Astrocyte (in vitro differentiated cells and primary cell): ENCODE data around the gene IGF1R. TPM values are rescaled to one million over a fixed set of nuclear protein-coding genes. Genes with fewer than 3 reads are reported as not detected.
A peak's percentile ranks its signal among the peaks of the same experiment; 100 is the strongest.

ENCODE experiments used
- DNase-seq: peaks from one replicate; pipeline ENCODE4 v3.0.0-alpha.2; 2010; ENCODE audit warnings: low read depth
- FAIRE-seq: peaks from 2 replicates; lab custom pipeline; 2011; peaks lifted over from hg19 to GRCh38; lab: Jason Lieb, UNC
- H2AFZ ChIP-seq: 2 replicates; pipeline ENCODE4 v1.6.0; 2012; ENCODE audit warnings: low read depth, low read length, inconsistent platforms
- H3K27ac ChIP-seq: 2 replicates; pipeline ENCODE4 v1.5.1; 2011; ENCODE audit warnings: low read depth, low read length, inconsistent platforms
- H3K27me3 ChIP-seq: 2 replicates; pipeline ENCODE4 v1.6.0; 2011; ENCODE audit warnings: low read length, inconsistent platforms; ENCODE audit not compliant: insufficient read depth
- H3K36me3 ChIP-seq: 2 replicates; pipeline ENCODE4 v1.5.1; 2011; ENCODE audit warnings: low read length, inconsistent platforms; ENCODE audit not compliant: insufficient read depth
- H3K4me1 ChIP-seq: 2 replicates; pipeline ENCODE4 v1.5.1; 2011; ENCODE audit warnings: low read length, inconsistent platforms; ENCODE audit not compliant: insufficient read depth
- H3K4me2 ChIP-seq: 2 replicates; pipeline ENCODE4 v1.6.0; 2012; ENCODE audit warnings: low read length, inconsistent platforms
- H3K4me3 ChIP-seq: 2 replicates; pipeline ENCODE4 v1.5.1; 2011; ENCODE audit warnings: low read depth, mild to moderate bottlenecking, low read length, inconsistent platforms; ENCODE audit not compliant: insufficient read depth
- H3K79me2 ChIP-seq: 2 replicates; pipeline ENCODE4 v1.6.0; 2012; ENCODE audit warnings: mild to moderate bottlenecking, low read length, inconsistent platforms; ENCODE audit not compliant: insufficient read depth
- H3K9ac ChIP-seq: 2 replicates; pipeline ENCODE4 v1.6.0; 2012; ENCODE audit warnings: mild to moderate bottlenecking, low read length, inconsistent platforms
- H3K9me3 ChIP-seq: 2 replicates; pipeline ENCODE4 v1.5.1; 2012; ENCODE audit warnings: low read depth, mild to moderate bottlenecking, low read length, inconsistent platforms; ENCODE audit not compliant: insufficient read depth
- H4K20me1 ChIP-seq: 2 replicates; pipeline ENCODE4 v1.6.0; 2012; ENCODE audit warnings: low read length, inconsistent platforms; ENCODE audit not compliant: insufficient read depth
- H3K27ac Mint-ChIP-seq: one replicate; pipeline ENCODE4 v1.8.0; 2021; ENCODE audit warnings: mild to moderate bottlenecking, mixed read lengths; ENCODE audit not compliant: unreplicated experiment
- H3K27me3 Mint-ChIP-seq: one replicate; pipeline ENCODE4 v1.8.0; 2021; ENCODE audit warnings: low read depth, mixed read lengths; ENCODE audit not compliant: unreplicated experiment
- H3K36me3 Mint-ChIP-seq: one replicate; pipeline ENCODE4 v1.8.0; 2021; ENCODE audit warnings: low read depth, mixed read lengths; ENCODE audit not compliant: unreplicated experiment
- H3K4me1 Mint-ChIP-seq: one replicate; pipeline ENCODE4 v1.8.0; 2021; ENCODE audit warnings: low read depth, mixed read lengths; ENCODE audit not compliant: unreplicated experiment
- H3K4me3 Mint-ChIP-seq: one replicate; pipeline ENCODE4 v1.8.0; 2021; ENCODE audit warnings: mild to moderate bottlenecking, moderate library complexity, mixed read lengths; ENCODE audit not compliant: unreplicated experiment
- H3K9me3 Mint-ChIP-seq: one replicate; pipeline ENCODE4 v1.8.0; 2021; ENCODE audit warnings: mild to moderate bottlenecking, mixed read lengths; ENCODE audit not compliant: unreplicated experiment
- EZH2 ChIP-seq: IDR thresholded peaks from 2 replicates; pipeline ENCODE4 v1.6.1; 2012; ENCODE audit warnings: mild to moderate bottlenecking, low read length, inconsistent platforms; ENCODE audit not compliant: insufficient read depth
- total RNA-seq: library from RNA; stranded (reverse); gene quantifications from 2 replicates; pipeline ENCODE4 v1.2.1, GENCODE V29; 2021
- TF ChIP-seq, protein P1 (sequence below): IDR thresholded peaks from 2 replicates; pipeline ENCODE4 v1.5.1; 2011; ENCODE audit warnings: low read depth, mild to moderate bottlenecking, inconsistent platforms, low read length, moderate library complexity; ENCODE audit not compliant: insufficient read depth

IGF1R gene
- total RNA-seq, 1 donor from 2014 or later, result 270 TPM

DNA sequence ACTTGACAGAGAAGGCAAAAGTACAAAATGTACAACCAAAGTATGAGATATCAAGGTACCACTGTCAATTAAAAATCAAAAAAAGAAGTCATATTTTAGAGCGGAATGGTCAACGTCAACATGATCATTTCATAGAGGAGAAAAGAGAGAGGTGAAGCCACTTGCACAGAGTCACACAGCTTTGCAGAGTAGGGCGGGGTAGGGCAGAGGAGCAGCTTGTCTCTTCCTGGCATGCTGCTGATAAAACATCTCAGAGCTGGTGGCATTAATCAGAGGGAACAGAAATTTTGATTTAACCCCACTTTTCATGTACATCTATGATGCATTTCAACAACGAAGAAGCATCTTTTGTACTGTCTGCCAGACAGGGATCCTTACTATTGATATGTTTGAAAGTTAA lies 5.2 kb upstream of the IGF1R start:
- TF ChIP-seq EZH2, result no peak
- TF ChIP-seq, protein P1, sequence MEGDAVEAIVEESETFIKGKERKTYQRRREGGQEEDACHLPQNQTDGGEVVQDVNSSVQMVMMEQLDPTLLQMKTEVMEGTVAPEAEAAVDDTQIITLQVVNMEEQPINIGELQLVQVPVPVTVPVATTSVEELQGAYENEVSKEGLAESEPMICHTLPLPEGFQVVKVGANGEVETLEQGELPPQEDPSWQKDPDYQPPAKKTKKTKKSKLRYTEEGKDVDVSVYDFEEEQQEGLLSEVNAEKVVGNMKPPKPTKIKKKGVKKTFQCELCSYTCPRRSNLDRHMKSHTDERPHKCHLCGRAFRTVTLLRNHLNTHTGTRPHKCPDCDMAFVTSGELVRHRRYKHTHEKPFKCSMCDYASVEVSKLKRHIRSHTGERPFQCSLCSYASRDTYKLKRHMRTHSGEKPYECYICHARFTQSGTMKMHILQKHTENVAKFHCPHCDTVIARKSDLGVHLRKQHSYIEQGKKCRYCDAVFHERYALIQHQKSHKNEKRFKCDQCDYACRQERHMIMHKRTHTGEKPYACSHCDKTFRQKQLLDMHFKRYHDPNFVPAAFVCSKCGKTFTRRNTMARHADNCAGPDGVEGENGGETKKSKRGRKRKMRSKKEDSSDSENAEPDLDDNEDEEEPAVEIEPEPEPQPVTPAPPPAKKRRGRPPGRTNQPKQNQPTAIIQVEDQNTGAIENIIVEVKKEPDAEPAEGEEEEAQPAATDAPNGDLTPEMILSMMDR, result no peak
- DNase-seq (no peak), FAIRE-seq (no peak)
- no peak overlapping the region for H3K27ac ChIP-seq
- H4K20me1 ChIP-seq, result no peaks in the 10 kb centered on the region
- no peak overlapping the region for H3K4me3 ChIP-seq
- Mint-ChIP-seq H3K36me3 (peaks cover 2% of the 10 kb centered on the region), H3K27me3 (peaks cover 2% of the 10 kb centered on the region), H3K4me3 (no peak overlapping the region), H3K27ac (no peak overlapping the region), H3K4me1 (peaks cover 2% of the 10 kb centered on the region), H3K9me3 (no peaks in the 10 kb centered on the region)
- H3K79me2 ChIP-seq, result no peaks in the 10 kb centered on the region
- no peaks in the 10 kb centered on the region for H3K36me3 ChIP-seq
- peaks cover 3% of the 10 kb centered on the region for H3K4me1 ChIP-seq
- peaks cover 29% of the 10 kb centered on the region for H3K27me3 ChIP-seq
- no peak overlapping the region for H3K9ac ChIP-seq
- no peak overlapping the region for H2AFZ ChIP-seq
- no peaks in the 10 kb centered on the region for H3K9me3 ChIP-seq
- no peak overlapping the region for H3K4me2 ChIP-seq

DNA sequence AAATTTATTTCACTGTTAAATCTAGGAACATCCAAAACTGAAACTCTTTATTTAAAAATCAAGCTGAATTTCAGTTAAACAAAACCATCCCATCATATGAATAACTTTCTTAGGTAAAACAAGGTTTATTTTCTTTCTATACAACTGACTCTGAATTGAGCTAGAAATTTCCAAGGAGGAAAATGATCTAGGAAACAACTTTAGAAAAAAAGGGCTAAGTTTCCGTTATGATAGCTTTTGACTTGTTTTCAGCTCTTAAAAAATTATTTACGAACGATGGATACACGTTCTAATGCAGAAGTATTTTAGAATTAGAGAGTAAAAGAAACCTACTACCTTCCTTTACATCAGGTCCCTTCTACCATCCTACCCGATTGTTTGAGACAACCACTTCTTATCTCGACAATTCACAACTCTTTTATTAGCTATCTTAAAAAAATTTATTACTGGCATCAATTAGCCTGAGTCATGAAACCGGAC lies 1.8 kb upstream of the IGF1R start:
- Histone ChIP-seq H3K9ac (no peak overlapping the region), H2AFZ (peak overlapping the region; percentile 78), H3K4me3 (peak overlapping the region; percentile 67), H3K27me3 (peaks cover 26% of the 10 kb centered on the region), H4K20me1 (peaks cover 15% of the 10 kb centered on the region), H3K79me2 (peaks cover 27% of the 10 kb centered on the region), H3K4me2 (peak overlapping the region; percentile 95), H3K4me1 (peaks cover 4% of the 10 kb centered on the region), H3K36me3 (no peaks in the 10 kb centered on the region), H3K9me3 (no peaks in the 10 kb centered on the region), H3K27ac (no peak overlapping the region)
- Mint-ChIP-seq H3K27me3 (peaks cover under 1% of the 10 kb centered on the region), H3K4me1 (peaks cover 2% of the 10 kb centered on the region), H3K4me3 (peak overlapping the region; percentile 90), H3K36me3 (peaks cover 2% of the 10 kb centered on the region), H3K9me3 (peaks cover 1% of the 10 kb centered on the region), H3K27ac (peak overlapping the region; percentile 72)
- DNase-seq, result no peak
- no peak for TF ChIP-seq EZH2
- TF ChIP-seq, protein P1, result no peak
- no peak for FAIRE-seq

DNA sequence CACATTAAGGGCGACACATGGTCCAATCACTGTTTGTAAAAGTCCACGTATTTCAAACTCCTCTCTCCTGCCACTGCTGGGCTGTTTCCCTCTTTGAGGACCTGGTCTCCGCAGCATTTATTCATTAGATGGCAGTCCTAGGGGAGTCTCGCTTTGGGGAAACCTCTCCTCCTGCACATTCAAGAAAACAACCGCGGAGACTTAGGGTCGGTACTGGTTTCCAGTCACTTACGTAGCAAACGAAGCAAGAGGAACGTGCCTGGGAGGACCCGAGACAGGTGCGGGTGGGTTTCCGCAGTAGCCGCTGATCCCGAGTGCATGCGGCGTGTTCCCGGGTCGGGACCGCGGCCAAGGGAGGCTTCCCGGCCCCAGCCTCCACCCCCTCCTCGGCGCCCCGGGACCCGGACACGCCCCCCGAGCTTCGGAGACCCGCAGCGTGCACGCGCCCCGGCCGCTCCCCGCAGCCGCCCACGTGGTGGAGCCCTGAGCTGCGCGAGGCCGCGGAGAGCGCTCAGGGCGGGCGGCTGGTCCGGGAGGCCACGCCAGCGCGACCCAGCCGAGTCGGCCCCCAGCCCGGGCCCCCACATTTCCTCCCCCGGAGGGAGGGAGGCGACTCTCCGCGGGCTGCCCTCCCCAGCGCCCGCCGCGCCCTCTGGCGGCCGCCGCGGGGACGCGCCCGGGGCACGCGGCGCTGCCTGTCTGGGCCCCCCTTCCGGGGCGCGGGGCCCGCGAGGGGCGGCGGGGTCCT lies 1.1 kb upstream of the IGF1R start:
- H3K4me1 Mint-ChIP-seq, result peaks cover 4% of the 10 kb centered on the region
- H3K9me3 Mint-ChIP-seq, result peaks cover 1% of the 10 kb centered on the region
- peak; percentile 54 for DNase-seq
- Histone ChIP-seq H3K27ac (no peak overlapping the region), H2AFZ (peak overlapping the region; percentile 78), H3K27me3 (peaks cover 22% of the 10 kb centered on the region), H3K4me2 (peak overlapping the region; percentile 95), H3K4me3 (peak overlapping the region; percentile 67), H3K36me3 (no peaks in the 10 kb centered on the region), H3K9me3 (no peaks in the 10 kb centered on the region), H3K4me1 (peaks cover 11% of the 10 kb centered on the region), H4K20me1 (peaks cover 21% of the 10 kb centered on the region), H3K79me2 (peaks cover 33% of the 10 kb centered on the region), H3K9ac (peak overlapping the region; percentile 78)
- H3K27me3 Mint-ChIP-seq, result no peaks in the 10 kb centered on the region
- FAIRE-seq, result no peak
- TF ChIP-seq, protein P1, result peak; percentile 12
- TF ChIP-seq EZH2, result no peak
- peaks cover 2% of the 10 kb centered on the region for H3K36me3 Mint-ChIP-seq
- H3K27ac Mint-ChIP-seq, result peak overlapping the region; percentile 72
- H3K4me3 Mint-ChIP-seq, result peak overlapping the region; percentile 90
